Astrocyte (in vitro differentiated cells and primary cell): ENCODE measurements around the gene RTF1. TPM values are rescaled to one million over a fixed set of nuclear protein-coding genes. Genes with fewer than 3 reads are reported as not detected.
"Not testable (repeated sequence)": the region's sequence is repeated elsewhere in the genome, so short reads cannot be mapped to it uniquely, and the experiment has no call there.

Source experiments
- DNase-seq: peaks from one replicate; pipeline ENCODE4 v3.0.0-alpha.2; 2010; ENCODE audit warnings: low read depth
- FAIRE-seq: peaks from 2 replicates; lab custom pipeline; 2011; peaks lifted over from hg19 to GRCh38; lab: Jason Lieb, UNC
- H2AFZ ChIP-seq: 2 replicates; pipeline ENCODE4 v1.6.0; 2012; ENCODE audit warnings: low read depth, low read length, inconsistent platforms
- H3K27ac ChIP-seq: 2 replicates; pipeline ENCODE4 v1.5.1; 2011; ENCODE audit warnings: low read depth, low read length, inconsistent platforms
- H3K27me3 ChIP-seq: 2 replicates; pipeline ENCODE4 v1.6.0; 2011; ENCODE audit warnings: low read length, inconsistent platforms; ENCODE audit not compliant: insufficient read depth
- H3K36me3 ChIP-seq: 2 replicates; pipeline ENCODE4 v1.5.1; 2011; ENCODE audit warnings: low read length, inconsistent platforms; ENCODE audit not compliant: insufficient read depth
- H3K4me1 ChIP-seq: 2 replicates; pipeline ENCODE4 v1.5.1; 2011; ENCODE audit warnings: low read length, inconsistent platforms; ENCODE audit not compliant: insufficient read depth
- H3K4me2 ChIP-seq: 2 replicates; pipeline ENCODE4 v1.6.0; 2012; ENCODE audit warnings: low read length, inconsistent platforms
- H3K4me3 ChIP-seq: 2 replicates; pipeline ENCODE4 v1.5.1; 2011; ENCODE audit warnings: low read depth, mild to moderate bottlenecking, low read length, inconsistent platforms; ENCODE audit not compliant: insufficient read depth
- H3K79me2 ChIP-seq: 2 replicates; pipeline ENCODE4 v1.6.0; 2012; ENCODE audit warnings: mild to moderate bottlenecking, low read length, inconsistent platforms; ENCODE audit not compliant: insufficient read depth
- H3K9ac ChIP-seq: 2 replicates; pipeline ENCODE4 v1.6.0; 2012; ENCODE audit warnings: mild to moderate bottlenecking, low read length, inconsistent platforms
- H3K9me3 ChIP-seq: 2 replicates; pipeline ENCODE4 v1.5.1; 2012; ENCODE audit warnings: low read depth, mild to moderate bottlenecking, low read length, inconsistent platforms; ENCODE audit not compliant: insufficient read depth
- H4K20me1 ChIP-seq: 2 replicates; pipeline ENCODE4 v1.6.0; 2012; ENCODE audit warnings: low read length, inconsistent platforms; ENCODE audit not compliant: insufficient read depth
- H3K27ac Mint-ChIP-seq: one replicate; pipeline ENCODE4 v1.8.0; 2021; ENCODE audit warnings: mild to moderate bottlenecking, mixed read lengths; ENCODE audit not compliant: unreplicated experiment
- H3K27me3 Mint-ChIP-seq: one replicate; pipeline ENCODE4 v1.8.0; 2021; ENCODE audit warnings: low read depth, mixed read lengths; ENCODE audit not compliant: unreplicated experiment
- H3K36me3 Mint-ChIP-seq: one replicate; pipeline ENCODE4 v1.8.0; 2021; ENCODE audit warnings: low read depth, mixed read lengths; ENCODE audit not compliant: unreplicated experiment
- H3K4me1 Mint-ChIP-seq: one replicate; pipeline ENCODE4 v1.8.0; 2021; ENCODE audit warnings: low read depth, mixed read lengths; ENCODE audit not compliant: unreplicated experiment
- H3K4me3 Mint-ChIP-seq: one replicate; pipeline ENCODE4 v1.8.0; 2021; ENCODE audit warnings: mild to moderate bottlenecking, moderate library complexity, mixed read lengths; ENCODE audit not compliant: unreplicated experiment
- H3K9me3 Mint-ChIP-seq: one replicate; pipeline ENCODE4 v1.8.0; 2021; ENCODE audit warnings: mild to moderate bottlenecking, mixed read lengths; ENCODE audit not compliant: unreplicated experiment
- CTCF ChIP-seq: IDR thresholded peaks from 2 replicates; pipeline ENCODE4 v1.5.1; 2011; ENCODE audit warnings: low read depth, mild to moderate bottlenecking, inconsistent platforms, low read length, moderate library complexity; ENCODE audit not compliant: insufficient read depth
- EZH2 ChIP-seq: IDR thresholded peaks from 2 replicates; pipeline ENCODE4 v1.6.1; 2012; ENCODE audit warnings: mild to moderate bottlenecking, low read length, inconsistent platforms; ENCODE audit not compliant: insufficient read depth
- total RNA-seq: library from RNA; stranded (reverse); gene quantifications from 2 replicates; pipeline ENCODE4 v1.2.1, GENCODE V29; 2021

The RTF1 gene
- total RNA-seq, 1 donor from 2014 or later: 42.0 TPM

- H3K27ac Mint-ChIP-seq: no peak overlapping the region
- no peak for DNase-seq
- no peak overlapping the region for H3K9ac ChIP-seq
- H3K27ac ChIP-seq: no peak overlapping the region
- peaks cover 24% of the 10 kb centered on the region for H4K20me1 ChIP-seq
- FAIRE-seq: no peak
- no peaks in the 10 kb centered on the region for H3K27me3 ChIP-seq
- no peaks in the 10 kb centered on the region for H3K27me3 Mint-ChIP-seq
- peaks cover 2% of the 10 kb centered on the region for H3K36me3 ChIP-seq
- H3K79me2 ChIP-seq: peaks cover 2% of the 10 kb centered on the region
- no peak overlapping the region for H2AFZ ChIP-seq
- H3K4me3 Mint-ChIP-seq: no peak overlapping the region
- peaks cover 18% of the 10 kb centered on the region for H3K36me3 Mint-ChIP-seq
- H3K4me1 ChIP-seq: no peaks in the 10 kb centered on the region
- H3K9me3 ChIP-seq: no peaks in the 10 kb centered on the region
- H3K9me3 Mint-ChIP-seq: no peaks in the 10 kb centered on the region
- TF ChIP-seq EZH2: no peak
- TF ChIP-seq CTCF: no peak
- no peak overlapping the region for H3K4me3 ChIP-seq
- H3K4me2 ChIP-seq: no peak overlapping the region
- no peaks in the 10 kb centered on the region for H3K4me1 Mint-ChIP-seq
Measured at GRCh38 chr15:41464889-41465580, 48.1 kb downstream of the RTF1 start.

- H3K27me3 Mint-ChIP-seq: no peaks in the 10 kb centered on the region
- no peaks in the 10 kb centered on the region for H3K4me1 Mint-ChIP-seq
- no peak overlapping the region for H3K4me3 Mint-ChIP-seq
- DNase-seq: peak; percentile 27
- H3K27ac Mint-ChIP-seq: no peak overlapping the region
- peaks cover 9% of the 10 kb centered on the region for H3K36me3 ChIP-seq
- peaks cover 23% of the 10 kb centered on the region for H3K36me3 Mint-ChIP-seq
- H3K9ac ChIP-seq: no peak overlapping the region
- H3K4me1 ChIP-seq: no peaks in the 10 kb centered on the region
- H3K79me2 ChIP-seq: peaks cover 2% of the 10 kb centered on the region
- no peak for TF ChIP-seq EZH2
- peak; percentile 100 for TF ChIP-seq CTCF
- H3K27me3 ChIP-seq: no peaks in the 10 kb centered on the region
- no peak for FAIRE-seq
- H3K4me3 ChIP-seq: no peak overlapping the region
- no peak overlapping the region for H2AFZ ChIP-seq
- no peak overlapping the region for H3K4me2 ChIP-seq
- H3K27ac ChIP-seq: no peak overlapping the region
- no peaks in the 10 kb centered on the region for H3K9me3 ChIP-seq
- no peaks in the 10 kb centered on the region for H3K9me3 Mint-ChIP-seq
- H4K20me1 ChIP-seq: peaks cover 24% of the 10 kb centered on the region
Measured at GRCh38 chr15:41465822-41466421, 49.0 kb downstream of the RTF1 start.

- Mint-ChIP-seq H3K36me3 (peaks cover 27% of the 10 kb centered on the region), H3K9me3 (no peaks in the 10 kb centered on the region), H3K4me1 (no peaks in the 10 kb centered on the region), H3K27me3 (no peaks in the 10 kb centered on the region), H3K4me3 (no peak overlapping the region), H3K27ac (no peak overlapping the region)
- DNase-seq (no peak), FAIRE-seq (no peak)
- no peak overlapping the region for H3K4me3 ChIP-seq
- H3K27me3 ChIP-seq: no peaks in the 10 kb centered on the region
- no peak overlapping the region for H3K27ac ChIP-seq
- H3K79me2 ChIP-seq: peaks cover 2% of the 10 kb centered on the region
- no peak overlapping the region for H3K9ac ChIP-seq
- no peak overlapping the region for H2AFZ ChIP-seq
- no peak for TF ChIP-seq EZH2
- TF ChIP-seq CTCF: no peak
- H3K36me3 ChIP-seq: peaks cover 15% of the 10 kb centered on the region
- no peaks in the 10 kb centered on the region for H3K9me3 ChIP-seq
- H4K20me1 ChIP-seq: peaks cover 24% of the 10 kb centered on the region
- H3K4me1 ChIP-seq: no peaks in the 10 kb centered on the region
- H3K4me2 ChIP-seq: no peak overlapping the region
Measured at GRCh38 chr15:41466711-41467110, 49.8 kb downstream of the RTF1 start.

- not testable (repeated sequence) for H3K27ac ChIP-seq, H2AFZ ChIP-seq, FAIRE-seq, H3K4me3 ChIP-seq, H3K27me3 Mint-ChIP-seq, H3K27ac Mint-ChIP-seq, H3K4me1 ChIP-seq, DNase-seq, H3K9ac ChIP-seq, H3K4me1 Mint-ChIP-seq, H3K4me2 ChIP-seq, H3K27me3 ChIP-seq, H3K9me3 ChIP-seq, H3K4me3 Mint-ChIP-seq, H3K79me2 ChIP-seq, H3K9me3 Mint-ChIP-seq
- Histone ChIP-seq H4K20me1 (peaks cover 15% of the 10 kb centered on the region), H3K36me3 (peaks cover 18% of the 10 kb centered on the region)
- peaks cover 22% of the 10 kb centered on the region for H3K36me3 Mint-ChIP-seq
Measured at GRCh38 chr15:41469644-41470043, 52.7 kb downstream of the RTF1 start.
